Mesendoderm (in vitro differentiated cells): ENCODE measurements around the gene SCN4A. TPM values are rescaled to one million over a fixed set of nuclear protein-coding genes. Genes with fewer than 3 reads are reported as not detected.

Experiments
- small RNA-seq: library from polyadenylated mRNA; stranded (forward); fragments of <200 nt; extraction: miRNeasy Mini kit (QIAGEN cat#:217004); gene quantifications from one replicate; pipeline ENCODE3, GENCODE V24; 2013; ENCODE audit not compliant: insufficient read depth

The SCN4A gene

Small RNAs within 50 kb of the gene (small RNA-seq; reads per million reads assigned to genes)
- not detected for gene AC127029.1
- not detected for gene GH1
